ENCODE data around the gene FBXL15.
"Not testable (repeated sequence)": the region's sequence is repeated elsewhere in the genome, so short reads cannot be mapped to it uniquely, and the experiment has no call there.

Gene FBXL15

GRCh38 chr10:102431452-102432124 is 11.0 kb downstream of the FBXL15 start:
- DNase-seq: no peak

GRCh38 chr10:102432162-102432950 is 11.7 kb downstream of the FBXL15 start, which contains the start of gene CUEDC2:
Gene CUEDC2 (minus strand): TSS chr10:102432574. CDS start chr10:102425188, 7,386 bp downstream.
- peak; percentile 97 for DNase-seq

- DNase-seq: no peak
These were observed 13.0 kb downstream of the FBXL15 start for GRCh38 chr10:102433619-102434046.

GRCh38 chr10:102434394-102435132 is 13.9 kb downstream of the FBXL15 start:
- no peak for DNase-seq

- DNase-seq: no peak
These were observed 14.5 kb downstream of the FBXL15 start for GRCh38 chr10:102435133-102435497.

- DNase-seq: peak; percentile 36
These were observed 15.0 kb downstream of the FBXL15 start for GRCh38 chr10:102435529-102436233.

GRCh38 chr10:102436312-102436711 is 15.7 kb downstream of the FBXL15 start:
- no peak for DNase-seq

DNA sequence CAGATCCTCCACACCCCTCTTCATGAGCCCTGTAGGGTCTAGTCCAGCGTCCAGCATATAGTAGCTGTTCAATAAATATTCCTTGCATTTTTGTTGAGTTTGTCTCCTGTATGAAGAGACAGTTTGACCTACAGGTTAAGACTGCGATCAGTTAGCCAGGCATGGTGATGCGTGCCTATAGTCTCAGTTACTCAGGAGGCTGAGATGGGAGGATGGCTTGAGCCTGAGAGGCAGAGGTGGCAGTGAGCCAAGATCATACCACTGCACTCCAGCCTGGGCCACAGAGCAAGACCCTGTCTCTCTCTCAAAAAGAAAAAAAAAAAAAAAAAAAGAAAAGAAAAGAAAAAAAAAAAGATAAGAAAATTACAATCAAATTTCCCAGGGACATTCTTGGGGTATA is 16.9 kb downstream of the FBXL15 start:
- DNase-seq: no peak

DNA sequence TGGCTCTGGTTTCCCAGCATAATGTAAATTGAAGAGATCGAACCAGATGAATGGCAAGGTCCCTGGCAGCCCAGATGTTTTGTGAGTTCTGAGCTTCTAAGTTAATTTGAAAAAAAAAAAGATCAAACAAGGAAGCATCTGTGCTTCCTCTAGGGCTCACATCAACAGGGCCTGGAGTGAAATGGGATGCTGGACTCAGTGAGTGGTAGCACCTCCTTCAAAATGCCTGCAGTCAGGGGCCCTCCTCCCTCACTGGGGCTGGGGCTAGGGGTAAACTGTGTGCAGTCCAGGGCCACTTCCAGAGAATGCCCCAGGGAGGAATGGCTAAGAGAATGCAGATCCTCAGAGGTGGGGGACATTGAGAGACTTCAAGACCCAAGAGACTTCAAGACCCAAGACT is 17.7 kb downstream of the FBXL15 start:
- no peak for DNase-seq

GRCh38 chr10:102444851-102445250 is 24.2 kb downstream of the FBXL15 start:
- DNase-seq: no peak

DNA sequence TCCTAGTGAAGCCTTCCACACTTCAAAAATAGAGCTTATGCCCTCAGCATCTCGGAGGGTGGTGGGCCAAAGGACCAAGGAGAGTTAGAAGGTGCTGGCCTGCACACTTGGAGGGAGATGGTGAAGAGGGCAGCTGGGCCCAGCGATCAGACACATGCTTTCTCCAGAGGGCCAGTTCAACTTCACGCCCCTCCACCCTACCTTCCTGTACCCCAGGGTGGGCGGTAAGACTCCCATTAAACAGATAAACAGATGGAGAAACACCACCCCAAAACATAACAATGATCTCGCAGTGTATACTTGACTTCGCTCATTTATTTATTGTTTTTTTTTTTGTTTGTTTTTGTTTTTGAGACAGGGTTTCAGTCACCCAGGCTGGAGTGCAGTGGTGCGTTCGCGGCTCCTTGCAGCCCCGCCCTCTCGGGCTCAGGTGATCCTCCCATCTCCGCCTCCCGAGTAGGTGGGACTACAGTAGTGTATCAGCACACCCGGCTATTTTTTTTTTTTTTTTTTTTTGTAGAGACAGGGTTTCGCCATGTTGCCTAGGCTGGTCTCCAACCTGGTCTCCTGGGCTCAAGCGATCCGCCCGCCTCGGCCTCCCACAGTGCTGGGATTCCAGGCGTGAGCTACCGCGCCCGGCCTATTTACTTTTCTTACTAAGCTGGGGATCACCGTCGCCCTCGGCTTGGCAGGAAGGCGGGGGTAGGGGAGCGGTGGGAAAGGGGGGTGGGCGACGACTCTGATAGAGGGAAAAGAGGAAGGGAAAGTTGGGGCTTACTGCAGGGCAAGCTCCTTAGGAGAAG is 28.9 kb downstream of the FBXL15 start:
- DNase-seq: peak; percentile 91

DNA sequence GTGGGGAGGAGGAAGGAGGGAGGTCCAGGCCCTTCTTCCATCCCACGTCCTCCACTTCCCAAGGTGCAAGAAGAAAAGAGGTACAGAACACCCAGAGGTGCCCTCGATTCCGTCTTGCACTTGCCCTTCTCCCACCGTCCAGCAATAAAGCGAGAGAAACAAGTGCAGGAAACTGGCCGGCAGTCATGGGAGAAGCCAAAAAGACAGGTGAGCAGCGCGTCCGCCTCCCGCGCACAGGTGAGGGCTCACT is 29.4 kb downstream of the FBXL15 start:
- no peak for DNase-seq

DNA sequence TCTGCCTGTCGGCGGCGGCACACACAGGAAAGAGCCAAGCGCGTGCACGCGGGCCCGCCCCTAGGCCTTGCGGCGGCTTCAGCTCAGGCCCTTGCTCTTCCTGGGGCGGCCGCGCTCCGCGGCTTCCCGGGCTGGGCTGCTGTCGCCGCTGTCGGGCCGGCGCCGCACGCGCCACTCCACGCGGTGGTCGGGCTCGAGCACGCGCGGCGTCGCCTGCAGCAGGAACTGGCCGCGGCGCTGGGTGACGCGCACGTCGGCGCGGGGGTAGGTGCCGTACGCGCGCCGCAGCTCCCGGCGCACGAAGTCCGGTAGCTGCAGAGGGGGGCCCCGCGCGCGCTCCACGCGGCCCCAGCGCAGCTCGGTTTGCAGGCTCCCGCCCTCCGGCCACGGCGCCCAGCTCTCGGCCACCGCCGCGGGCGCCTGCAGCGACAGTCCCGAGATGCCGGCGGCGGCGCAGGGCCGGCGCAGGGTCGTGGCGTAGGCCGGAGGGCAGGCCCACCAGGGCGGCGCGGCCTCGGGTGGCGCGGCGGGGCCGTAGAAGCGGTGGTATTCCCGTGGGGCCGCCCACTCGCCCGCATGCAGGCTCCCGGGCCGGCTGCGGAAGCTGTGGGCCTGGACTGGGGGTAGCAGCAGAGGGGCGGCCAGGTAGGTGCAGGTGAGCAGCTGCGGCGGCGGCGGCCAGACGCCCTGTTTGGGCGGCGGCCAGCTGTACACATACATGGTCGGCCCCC is 29.9 kb downstream of the FBXL15 start:
- peak; percentile 93 for DNase-seq

GRCh38 chr10:102451105-102451969 is 30.7 kb downstream of the FBXL15 start, which contains the start of gene C10orf95:
Gene C10orf95 (minus strand): TSS chr10:102451543. CDS start chr10:102451093, 450 bp downstream.
- DNase-seq: no peak

- DNase-seq: peak; percentile 30
These were observed 32.2 kb downstream of the FBXL15 start for GRCh38 chr10:102452672-102453340.

GRCh38 chr10:102453502-102453901 is 32.9 kb downstream of the FBXL15 start:
- DNase-seq: no peak

DNA sequence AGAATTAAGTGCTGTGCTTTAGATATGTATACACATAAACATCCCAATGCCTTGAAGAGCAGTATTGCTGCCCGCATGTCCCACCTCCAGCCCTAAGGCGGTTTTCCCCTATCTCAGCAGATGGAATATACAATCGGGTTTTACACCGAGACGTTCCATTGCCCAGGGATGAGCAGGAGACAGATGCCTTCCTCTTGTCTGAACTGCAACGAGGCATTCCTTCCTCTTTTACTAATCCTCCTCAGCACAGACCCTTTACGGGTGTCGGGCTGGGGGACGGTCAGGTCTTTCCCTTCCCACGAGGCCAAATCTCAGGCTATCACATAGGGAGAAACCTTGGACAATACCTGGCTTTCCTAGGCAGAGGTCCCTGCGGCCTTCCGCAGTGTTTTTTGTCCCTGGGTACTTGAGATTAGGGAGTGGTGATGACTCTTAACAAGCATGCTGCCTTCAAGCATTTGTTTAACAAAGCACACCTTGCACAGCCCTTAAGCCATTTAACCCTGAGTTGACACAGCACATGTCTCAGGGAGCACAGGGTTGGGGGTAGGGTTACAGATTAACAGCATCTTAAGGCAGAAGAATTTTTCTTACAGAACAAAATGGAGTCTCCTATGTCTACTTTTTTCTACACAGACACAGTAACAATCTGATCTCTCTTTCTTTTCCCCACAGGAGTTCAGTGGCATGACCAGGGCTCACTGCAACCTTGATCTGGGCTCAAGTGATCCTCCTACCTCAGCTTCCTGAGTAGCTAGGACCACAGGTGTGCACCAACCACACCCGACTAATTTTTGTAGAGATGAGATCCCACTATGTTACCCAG is 34.2 kb downstream of the FBXL15 start:
- not testable (repeated sequence) for DNase-seq

- no peak for DNase-seq
These were observed 35.3 kb downstream of the FBXL15 start for GRCh38 chr10:102455893-102456471.

All from CD4-positive, alpha-beta T cell treated with Interleukin-12 subunit alpha and Interleukin-12 subunit beta, for 1 hour (primary cell).